Measurements from ENCODE around the gene CIROP. TPM values are rescaled to one million over a fixed set of nuclear protein-coding genes. Genes with fewer than 3 reads are reported as not detected.

The CIROP gene
- total and polyA plus RNA-seq, 3 donors from 2014 or later = not detected

GRCh38 chr14:23101986-23102625 lies 2.7 kb downstream of the CIROP start:
- WGBS, 2 donors = 63 to 74% methylated on average over 10 of the region's 10 CpGs
- no peak overlapping the region for H3K27ac ChIP-seq
- no peaks in the 10 kb centered on the region for H3K9me3 ChIP-seq
- no peak overlapping the region for H3K4me3 ChIP-seq
- TF ChIP-seq CTCF (IDR thresholded peaks at IDR 0.05) = no peak
- no peak for TF ChIP-seq POLR2A (IDR thresholded peaks at IDR 0.05)
- no peaks in the 10 kb centered on the region for H3K4me1 ChIP-seq
- H3K36me3 ChIP-seq (ENCODE audit: low read depth, missing control alignments) = no peaks in the 10 kb centered on the region
- no peak for DNase-seq
- H3K27me3 ChIP-seq = no peaks in the 10 kb centered on the region
- intact Hi-C loops (cut with DNase I; ENCODE audit: low total_unique reads) = no loop called here

DNA sequence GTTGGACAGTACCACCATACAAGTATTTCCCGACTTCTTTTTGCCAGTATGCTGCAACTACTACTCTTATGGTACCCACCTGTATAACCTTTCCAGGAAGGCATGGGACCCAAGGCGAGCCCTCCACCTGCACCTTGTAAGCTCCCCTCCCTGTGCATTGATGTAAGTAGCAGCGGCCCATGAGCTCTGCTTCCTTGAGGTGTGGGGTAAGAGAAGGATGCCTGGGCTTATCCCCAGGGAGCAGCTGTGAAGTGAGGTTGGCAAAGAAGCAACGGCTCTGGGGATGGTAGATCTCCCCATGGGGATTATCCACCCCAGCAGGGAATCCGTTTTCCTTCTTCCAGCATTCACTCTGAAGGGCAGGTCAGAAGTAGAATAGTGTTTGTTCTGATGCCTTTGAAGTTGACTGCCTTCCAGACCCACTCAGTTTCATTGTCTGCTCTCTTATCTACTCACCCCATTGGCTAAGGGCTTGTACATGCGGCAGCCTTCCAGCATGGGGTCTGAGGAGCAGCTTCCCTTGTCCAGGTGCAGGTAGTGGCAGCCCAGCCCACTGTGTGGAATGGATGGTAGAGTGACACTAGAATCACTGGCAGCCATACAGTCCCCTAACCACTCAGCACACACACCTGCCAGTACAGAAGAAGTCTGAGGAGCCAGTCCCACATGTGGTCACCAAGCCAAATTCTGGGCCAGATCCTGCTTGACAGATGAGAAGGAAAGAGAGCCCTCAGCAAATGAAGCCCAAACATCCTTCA lies 3.4 kb downstream of the CIROP start:
- WGBS, 2 donors = 82 to 85% methylated on average over 6 of the region's 6 CpGs
- Histone ChIP-seq H3K27ac (no peak overlapping the region), H3K9me3 (no peaks in the 10 kb centered on the region), H3K4me3 (no peak overlapping the region), H3K4me1 (peaks cover 3% of the 10 kb centered on the region), H3K36me3 (ENCODE audit: low read depth, missing control alignments) (no peaks in the 10 kb centered on the region), H3K27me3 (no peaks in the 10 kb centered on the region)
- TF ChIP-seq POLR2A (IDR thresholded peaks at IDR 0.05) (no peak), CTCF (IDR thresholded peaks at IDR 0.05) (no peak)
- DNase-seq = no peak
- intact Hi-C loops (cut with DNase I; ENCODE audit: low total_unique reads) = no loop called here

GRCh38 chr14:23099212-23099861 lies 5.5 kb downstream of the CIROP start:
- no peaks in the 10 kb centered on the region for H3K27me3 ChIP-seq
- intact Hi-C loops (cut with DNase I; ENCODE audit: low total_unique reads) = no loop called here
- TF ChIP-seq POLR2A (IDR thresholded peaks at IDR 0.05) (no peak), CTCF (IDR thresholded peaks at IDR 0.05) (no peak)
- H3K27ac ChIP-seq = no peak overlapping the region
- peaks cover 3% of the 10 kb centered on the region for H3K4me1 ChIP-seq
- H3K36me3 ChIP-seq (ENCODE audit: low read depth, missing control alignments) = no peaks in the 10 kb centered on the region
- no peak for DNase-seq
- H3K9me3 ChIP-seq = no peaks in the 10 kb centered on the region
- H3K4me3 ChIP-seq = no peak overlapping the region
- WGBS, 2 donors = 85% methylated on average over 10 of the region's 10 CpGs

- H3K4me3 ChIP-seq = no peak overlapping the region
- H3K36me3 ChIP-seq (ENCODE audit: low read depth, missing control alignments) = no peaks in the 10 kb centered on the region
- no peak overlapping the region for H3K27ac ChIP-seq
- no peak for DNase-seq
- TF ChIP-seq CTCF (IDR thresholded peaks at IDR 0.05) (no peak), POLR2A (IDR thresholded peaks at IDR 0.05) (no peak)
- 79 to 93% methylated on average over 7 of the region's 7 CpGs for WGBS, 2 donors
- no peaks in the 10 kb centered on the region for H3K9me3 ChIP-seq
- intact Hi-C loops (cut with DNase I; ENCODE audit: low total_unique reads) = no loop called here
- H3K4me1 ChIP-seq = peaks cover 8% of the 10 kb centered on the region
- no peaks in the 10 kb centered on the region for H3K27me3 ChIP-seq
Measured at GRCh38 chr14:23097786-23098185, 7.0 kb downstream of the CIROP start.

All from testis (tissue), 3 donors.